ENCODE results near the gene MEGF10.

The MEGF10 gene

DNA sequence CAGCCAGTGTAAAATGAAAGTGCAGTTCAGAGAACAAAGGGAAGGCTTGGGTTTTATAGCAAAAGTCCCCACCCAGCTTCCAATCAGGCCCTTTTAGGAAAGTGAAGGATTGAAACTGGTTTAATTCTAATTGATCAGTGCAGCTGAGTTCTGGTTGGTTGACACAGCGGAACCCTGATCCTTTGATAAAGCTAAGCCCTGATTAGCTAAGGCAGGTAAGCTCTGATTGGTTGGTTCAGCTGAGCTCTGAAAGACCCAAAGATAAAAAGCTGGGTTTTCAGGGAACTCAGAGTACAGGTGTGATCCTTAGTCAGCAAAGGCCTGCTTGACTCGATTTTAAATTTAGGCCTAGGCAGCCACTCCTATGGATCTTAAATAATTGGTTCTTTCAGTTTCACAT, 156.0 kb downstream of the MEGF10 start:
- no peak for DNase-seq

- DNase-seq: no peak
These were observed 157.2 kb downstream of the MEGF10 start for GRCh38 chr5:127447827-127448226.

DNA sequence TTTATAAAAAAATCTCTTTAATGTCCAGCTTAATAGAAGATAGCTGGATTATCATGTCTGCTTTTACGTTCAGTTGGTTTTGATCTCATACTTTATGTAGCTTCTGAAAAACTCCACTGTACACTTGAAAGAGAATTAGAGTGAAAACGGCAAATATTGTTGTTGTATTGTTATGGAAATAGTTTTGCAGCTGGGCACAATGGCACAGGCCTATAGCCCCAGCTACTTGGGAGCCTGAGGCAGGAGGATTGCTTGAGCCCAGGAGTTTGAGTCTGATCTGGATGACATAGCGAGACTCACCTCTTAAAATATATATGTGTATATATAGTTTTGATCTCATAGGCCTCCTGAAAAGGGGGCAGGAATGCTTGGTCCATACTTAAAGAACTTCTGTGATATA, 159.4 kb downstream of the MEGF10 start:
- no peak for DNase-seq

DNA sequence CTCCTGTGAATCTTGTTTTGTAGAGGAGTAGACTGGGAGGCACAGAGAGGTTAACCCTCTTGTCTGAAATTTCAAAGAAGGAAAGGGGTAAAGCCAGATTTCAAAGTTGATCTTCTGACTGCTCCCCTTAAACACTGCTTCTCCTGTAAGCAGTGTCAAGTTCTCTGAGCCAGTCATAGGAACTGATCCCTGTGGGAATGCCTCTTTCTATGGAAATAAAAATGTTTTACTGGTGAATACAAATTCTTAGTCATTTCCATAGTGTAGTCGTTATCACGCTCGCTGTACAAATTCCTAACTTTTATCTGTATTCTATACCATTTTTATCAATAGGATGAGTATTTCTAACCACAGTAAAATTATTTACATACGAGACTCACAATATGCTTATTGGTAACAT, 160.5 kb downstream of the MEGF10 start:
- DNase-seq: no peak

DNA sequence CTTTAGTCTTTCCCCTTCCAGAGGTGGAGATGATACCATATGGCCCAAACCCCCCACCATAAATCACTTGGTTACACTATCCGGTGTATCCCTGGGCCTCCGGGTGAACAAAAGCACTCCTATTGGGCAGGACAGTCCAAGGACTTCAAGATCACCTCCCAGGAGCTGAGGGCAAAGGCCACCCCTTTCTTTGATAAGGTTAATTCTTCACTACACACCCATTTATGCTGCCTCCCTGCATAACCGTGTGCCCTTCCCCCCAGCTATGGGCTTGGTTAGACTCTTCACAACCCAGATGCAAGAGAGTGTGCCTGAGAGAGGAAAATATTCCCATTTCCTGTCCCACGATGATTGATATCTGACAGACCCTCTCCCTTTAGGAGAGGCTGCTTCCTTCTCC, 162.0 kb downstream of the MEGF10 start:
- no peak for DNase-seq

DNA sequence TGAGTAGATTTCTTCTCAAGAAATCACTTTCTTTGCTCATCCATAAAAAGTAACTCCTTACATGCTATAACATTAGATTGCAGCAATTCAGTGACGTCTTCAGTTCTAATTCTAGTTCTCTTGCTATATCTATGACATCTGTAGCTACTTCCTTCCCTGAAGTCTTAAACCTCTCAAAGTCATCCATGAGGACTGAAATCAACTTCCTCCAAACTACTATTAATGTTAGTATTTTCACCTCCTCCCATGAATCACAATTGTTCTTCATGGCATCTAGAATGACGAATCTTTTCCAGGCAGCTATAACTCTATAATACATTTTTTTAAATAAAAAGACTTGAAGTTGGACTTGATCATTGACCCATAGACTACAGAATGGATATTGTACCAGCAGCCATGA, 180.6 kb downstream of the MEGF10 start:
- no peak for DNase-seq

GRCh38 chr5:127472700-127473099, 182.1 kb downstream of the MEGF10 start:
- no peak for DNase-seq

DNA sequence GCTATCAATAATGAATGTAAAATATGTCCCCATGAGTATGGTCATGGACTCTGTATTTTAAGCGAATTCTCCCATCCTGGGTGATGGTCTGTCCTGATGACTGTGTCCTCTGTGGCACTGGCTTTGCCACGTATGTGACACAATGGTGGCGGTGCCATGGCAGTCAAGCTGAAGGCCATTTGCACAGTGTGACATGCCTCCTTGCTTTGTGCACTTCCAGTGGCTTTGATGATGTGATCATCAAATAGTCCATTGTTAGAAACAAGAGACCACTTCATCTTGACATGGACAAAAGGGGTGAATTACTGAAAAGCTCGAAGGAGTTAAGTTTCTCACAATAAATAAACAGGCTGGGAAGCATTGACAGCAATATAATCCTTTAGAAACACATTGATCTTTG, 195.9 kb downstream of the MEGF10 start:
- DNase-seq: no peak

- DNase-seq: peak in 1 of 2 experiments; percentile 44
These were observed 202.5 kb downstream of the MEGF10 start for GRCh38 chr5:127492854-127493738.

DNA sequence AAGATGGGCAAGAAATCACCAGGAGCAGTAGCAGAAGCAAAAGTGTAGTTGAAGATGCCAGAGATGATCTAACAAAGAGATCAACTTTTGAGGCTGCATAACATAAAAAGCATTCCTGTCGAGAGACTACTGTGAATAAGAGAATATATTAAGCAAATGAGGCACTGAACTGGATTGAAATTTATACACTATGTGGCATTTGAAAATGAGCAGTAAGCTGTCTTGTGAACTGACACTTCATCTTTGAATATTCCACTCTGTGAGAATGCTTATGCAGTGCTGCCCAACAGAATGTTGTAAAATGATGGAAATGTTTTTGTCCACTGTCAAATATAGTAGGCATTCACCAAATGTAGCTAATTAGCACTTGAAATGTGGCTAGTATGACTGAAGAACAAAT, 208.0 kb downstream of the MEGF10 start:
- no peak for DNase-seq

DNA sequence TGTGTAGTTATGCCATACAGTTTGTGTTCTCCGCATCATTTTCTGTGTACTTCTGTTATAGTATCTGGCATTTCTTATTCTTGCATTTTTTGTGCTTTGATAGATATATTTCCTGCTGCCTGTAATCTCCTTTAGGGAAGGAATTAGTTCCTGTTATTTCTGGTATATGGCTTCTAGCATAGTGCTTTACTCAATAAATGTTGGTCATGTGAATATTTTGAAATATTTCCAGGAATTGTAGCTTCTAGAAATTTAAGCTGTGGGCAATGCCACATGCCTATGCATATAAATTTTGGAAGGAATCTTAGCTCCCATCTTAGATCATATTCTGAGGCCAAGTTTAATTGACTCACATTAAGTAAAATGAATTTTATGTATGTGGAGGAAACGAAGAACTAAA, 215.3 kb downstream of the MEGF10 start:
- no peak for DNase-seq

- no peak for DNase-seq
These were observed 216.0 kb downstream of the MEGF10 start for GRCh38 chr5:127506616-127507015.

- no peak for DNase-seq
These were observed 218.2 kb downstream of the MEGF10 start for GRCh38 chr5:127508644-127509373.
